Pulmonary artery endothelial cell (primary cell): Measurements from ENCODE around the gene ADAM10. TPM values are rescaled to one million over a fixed set of nuclear protein-coding genes. Genes with fewer than 3 reads are reported as not detected.
"Not testable (repeated sequence)": the region's sequence is repeated elsewhere in the genome, so short reads cannot be mapped to it uniquely, and the experiment has no call there.

Experiments used
- DNase-seq: peaks from one replicate; pipeline ENCODE4 v3.0.0-alpha.2; 2011; ENCODE audit warnings: low read depth, low spot score
- total RNA-seq: library from RNA; depleted of rRNA; stranded (reverse); fragments of >200 nt; gene quantifications from 2 replicates; pipeline ENCODE4 v1.2.3, GENCODE V29; 2014

ADAM10 gene
- total RNA-seq, 1 donor from 2014 or later: 246 TPM

GRCh38 chr15:58678683-58679082, 70.8 kb downstream of the ADAM10 start:
- DNase-seq: peak; percentile 15

GRCh38 chr15:58677426-58677825, 72.1 kb downstream of the ADAM10 start:
- no peak for DNase-seq

GRCh38 chr15:58676766-58677165, 72.7 kb downstream of the ADAM10 start:
- no peak for DNase-seq

GRCh38 chr15:58671186-58671585, 78.3 kb downstream of the ADAM10 start:
- DNase-seq: no peak

GRCh38 chr15:58669108-58669507, 80.4 kb downstream of the ADAM10 start:
- DNase-seq: no peak

GRCh38 chr15:58666957-58667356, 82.5 kb downstream of the ADAM10 start:
- no peak for DNase-seq

- DNase-seq: no peak
These were observed 83.8 kb downstream of the ADAM10 start for GRCh38 chr15:58665672-58666071.

- DNase-seq: no peak
These were observed 99.4 kb downstream of the ADAM10 start for GRCh38 chr15:58650102-58650501.

- no peak for DNase-seq
These were observed 100.3 kb downstream of the ADAM10 start for GRCh38 chr15:58649175-58649574.

- DNase-seq: no peak
These were observed 105.5 kb downstream of the ADAM10 start for GRCh38 chr15:58643996-58644395.

GRCh38 chr15:58641660-58642059, 107.8 kb downstream of the ADAM10 start:
- no peak for DNase-seq

- no peak for DNase-seq
These were observed 109.5 kb downstream of the ADAM10 start for GRCh38 chr15:58639992-58640391.

- no peak for DNase-seq
These were observed 110.3 kb downstream of the ADAM10 start for GRCh38 chr15:58639002-58639756.

- DNase-seq: no peak
These were observed 116.7 kb downstream of the ADAM10 start for GRCh38 chr15:58632789-58633188.

- no peak for DNase-seq
These were observed 118.2 kb downstream of the ADAM10 start for GRCh38 chr15:58631319-58631718.

- no peak for DNase-seq
These were observed 119.9 kb downstream of the ADAM10 start for GRCh38 chr15:58629625-58630024.

GRCh38 chr15:58628206-58628947, 121.1 kb downstream of the ADAM10 start:
- no peak for DNase-seq

- DNase-seq: no peak
These were observed 121.8 kb downstream of the ADAM10 start for GRCh38 chr15:58627701-58628100.

- DNase-seq: no peak
These were observed 122.5 kb downstream of the ADAM10 start for GRCh38 chr15:58627046-58627445.

- DNase-seq: no peak
These were observed 123.1 kb downstream of the ADAM10 start for GRCh38 chr15:58626378-58626777.

GRCh38 chr15:58622877-58623276, 126.6 kb downstream of the ADAM10 start:
- no peak for DNase-seq

GRCh38 chr15:58620268-58620667, 129.2 kb downstream of the ADAM10 start:
- DNase-seq: not testable (repeated sequence)

- DNase-seq: no peak
These were observed 133.3 kb downstream of the ADAM10 start for GRCh38 chr15:58616171-58616570.
